Measurements from ENCODE around the gene PLEKHM3. TPM values are rescaled to one million over a fixed set of nuclear protein-coding genes. Genes with fewer than 3 reads are reported as not detected.

The PLEKHM3 gene
- total RNA-seq, 1 experiment from 2014 or later: 2.5 TPM

DNA sequence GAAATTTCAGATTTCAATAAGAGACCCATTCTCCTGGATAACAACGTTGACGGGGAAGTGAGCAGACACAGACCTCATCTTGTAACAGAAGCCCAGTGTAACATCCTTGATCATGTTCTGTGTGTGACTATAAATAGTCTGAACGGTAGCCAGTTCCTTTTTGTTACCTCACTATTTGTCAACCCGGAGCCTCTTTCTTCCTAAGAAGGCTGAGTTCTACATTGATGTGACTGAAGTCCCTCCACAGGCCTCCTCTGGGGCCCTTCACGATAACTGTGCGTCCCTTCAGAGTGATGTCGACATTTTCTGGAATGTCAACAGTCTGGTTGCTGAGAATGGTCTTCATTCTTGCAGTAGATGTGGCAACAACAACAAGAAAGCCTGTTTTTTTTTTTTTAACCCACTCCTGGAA, 6.3 kb upstream of the PLEKHM3 start:
- POLR2A ChIA-PET: no interaction called here
- no peak for ATAC-seq
- H3K4me3 ChIP-seq (ENCODE audit: low read depth in 2 of 2, low read length in 2 of 2): no peak overlapping the region
- CTCF ChIA-PET: no interaction called here
- intact Hi-C loops (cut with micrococcal nuclease; ENCODE audit: unreplicated experiment): loop anchor here (5.0 kb wide), 1 partner anchor 264 kb away; the partner anchor contains the start of gene FZD5
- TF ChIP-seq TCF7L2 (IDR thresholded peaks at IDR 0.05; ENCODE audit: low read depth, low read length) (no peak), SIN3A (IDR thresholded peaks at IDR 0.05; ENCODE audit: borderline replicate concordance, insufficient read depth, low read depth, low read length) (no peak), POLR2AphosphoS5 (IDR thresholded peaks at IDR 0.05; ENCODE audit: low read depth, low read length) (no peak)
- TF ChIP-seq, protein P1, sequence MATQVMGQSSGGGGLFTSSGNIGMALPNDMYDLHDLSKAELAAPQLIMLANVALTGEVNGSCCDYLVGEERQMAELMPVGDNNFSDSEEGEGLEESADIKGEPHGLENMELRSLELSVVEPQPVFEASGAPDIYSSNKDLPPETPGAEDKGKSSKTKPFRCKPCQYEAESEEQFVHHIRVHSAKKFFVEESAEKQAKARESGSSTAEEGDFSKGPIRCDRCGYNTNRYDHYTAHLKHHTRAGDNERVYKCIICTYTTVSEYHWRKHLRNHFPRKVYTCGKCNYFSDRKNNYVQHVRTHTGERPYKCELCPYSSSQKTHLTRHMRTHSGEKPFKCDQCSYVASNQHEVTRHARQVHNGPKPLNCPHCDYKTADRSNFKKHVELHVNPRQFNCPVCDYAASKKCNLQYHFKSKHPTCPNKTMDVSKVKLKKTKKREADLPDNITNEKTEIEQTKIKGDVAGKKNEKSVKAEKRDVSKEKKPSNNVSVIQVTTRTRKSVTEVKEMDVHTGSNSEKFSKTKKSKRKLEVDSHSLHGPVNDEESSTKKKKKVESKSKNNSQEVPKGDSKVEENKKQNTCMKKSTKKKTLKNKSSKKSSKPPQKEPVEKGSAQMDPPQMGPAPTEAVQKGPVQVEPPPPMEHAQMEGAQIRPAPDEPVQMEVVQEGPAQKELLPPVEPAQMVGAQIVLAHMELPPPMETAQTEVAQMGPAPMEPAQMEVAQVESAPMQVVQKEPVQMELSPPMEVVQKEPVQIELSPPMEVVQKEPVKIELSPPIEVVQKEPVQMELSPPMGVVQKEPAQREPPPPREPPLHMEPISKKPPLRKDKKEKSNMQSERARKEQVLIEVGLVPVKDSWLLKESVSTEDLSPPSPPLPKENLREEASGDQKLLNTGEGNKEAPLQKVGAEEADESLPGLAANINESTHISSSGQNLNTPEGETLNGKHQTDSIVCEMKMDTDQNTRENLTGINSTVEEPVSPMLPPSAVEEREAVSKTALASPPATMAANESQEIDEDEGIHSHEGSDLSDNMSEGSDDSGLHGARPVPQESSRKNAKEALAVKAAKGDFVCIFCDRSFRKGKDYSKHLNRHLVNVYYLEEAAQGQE (IDR thresholded peaks at IDR 0.05; ENCODE audit: insufficient read depth in 1 of 2, low read depth in 2 of 2, low read length in 1 of 2): no peak
- TF ChIP-seq, protein P2, sequence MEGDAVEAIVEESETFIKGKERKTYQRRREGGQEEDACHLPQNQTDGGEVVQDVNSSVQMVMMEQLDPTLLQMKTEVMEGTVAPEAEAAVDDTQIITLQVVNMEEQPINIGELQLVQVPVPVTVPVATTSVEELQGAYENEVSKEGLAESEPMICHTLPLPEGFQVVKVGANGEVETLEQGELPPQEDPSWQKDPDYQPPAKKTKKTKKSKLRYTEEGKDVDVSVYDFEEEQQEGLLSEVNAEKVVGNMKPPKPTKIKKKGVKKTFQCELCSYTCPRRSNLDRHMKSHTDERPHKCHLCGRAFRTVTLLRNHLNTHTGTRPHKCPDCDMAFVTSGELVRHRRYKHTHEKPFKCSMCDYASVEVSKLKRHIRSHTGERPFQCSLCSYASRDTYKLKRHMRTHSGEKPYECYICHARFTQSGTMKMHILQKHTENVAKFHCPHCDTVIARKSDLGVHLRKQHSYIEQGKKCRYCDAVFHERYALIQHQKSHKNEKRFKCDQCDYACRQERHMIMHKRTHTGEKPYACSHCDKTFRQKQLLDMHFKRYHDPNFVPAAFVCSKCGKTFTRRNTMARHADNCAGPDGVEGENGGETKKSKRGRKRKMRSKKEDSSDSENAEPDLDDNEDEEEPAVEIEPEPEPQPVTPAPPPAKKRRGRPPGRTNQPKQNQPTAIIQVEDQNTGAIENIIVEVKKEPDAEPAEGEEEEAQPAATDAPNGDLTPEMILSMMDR (IDR thresholded peaks at IDR 0.05): no peak
- no peaks in the 10 kb centered on the region for H3K9me3 ChIP-seq (ENCODE audit: control insufficient read depth, insufficient read depth, low read depth, low read length)
- no TSS peak for BruUV-seq (replicated peaks)
- H3K27ac ChIP-seq (ENCODE audit: low read length): no peak overlapping the region
- in situ Hi-C loops (cut with HindIII; ENCODE audit: low pct_unique_long_range_greater_than_20kb, low sequenced_read_pairs): no loop called here
- no peaks in the 10 kb centered on the region for H3K4me1 ChIP-seq (ENCODE audit: control insufficient read depth, insufficient read depth, low read length)
- no peak for DNase-seq (ENCODE audit: low read depth, low spot score)
- no peaks in the 10 kb centered on the region for H3K27me3 ChIP-seq (ENCODE audit: control insufficient read depth, insufficient read depth, low read length)
- H3K36me3 ChIP-seq (ENCODE audit: control insufficient read depth, insufficient read depth, low read length): no peaks in the 10 kb centered on the region

DNA sequence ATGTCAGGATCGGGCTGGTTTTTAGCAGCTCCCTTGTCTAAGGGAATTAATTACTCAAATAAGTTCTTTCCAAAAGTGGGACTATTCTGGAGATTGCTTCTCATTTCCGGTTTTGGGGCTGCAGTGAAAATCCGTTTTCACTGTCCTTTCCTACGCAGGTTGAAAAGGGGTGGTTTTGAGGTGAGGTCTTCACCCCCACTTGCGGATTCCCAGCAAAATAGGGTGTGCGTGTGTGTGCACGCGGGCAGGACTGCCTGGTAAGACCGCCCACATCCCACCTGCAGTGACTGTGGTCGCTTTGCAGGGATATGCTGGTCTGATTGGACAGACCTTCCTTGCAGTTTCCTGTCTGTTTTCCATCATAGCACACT, 472 bp upstream of the PLEKHM3 start:
- in situ Hi-C loops (cut with HindIII; ENCODE audit: low pct_unique_long_range_greater_than_20kb, low sequenced_read_pairs): no loop called here
- H3K27ac ChIP-seq (ENCODE audit: low read length): peak overlapping the region; percentile 90
- H3K9me3 ChIP-seq (ENCODE audit: control insufficient read depth, insufficient read depth, low read depth, low read length): no peaks in the 10 kb centered on the region
- DNase-seq (ENCODE audit: low read depth, low spot score) (no peak), ATAC-seq (peak; percentile 40)
- H3K4me1 ChIP-seq (ENCODE audit: control insufficient read depth, insufficient read depth, low read length): peaks cover 10% of the 10 kb centered on the region
- TF ChIP-seq TCF7L2 (IDR thresholded peaks at IDR 0.05; ENCODE audit: low read depth, low read length) (no peak), SIN3A (IDR thresholded peaks at IDR 0.05; ENCODE audit: borderline replicate concordance, insufficient read depth, low read depth, low read length) (no peak), POLR2AphosphoS5 (IDR thresholded peaks at IDR 0.05; ENCODE audit: low read depth, low read length) (no peak)
- TF ChIP-seq, protein P2 (IDR thresholded peaks at IDR 0.05): no peak
- TF ChIP-seq, protein P1 (IDR thresholded peaks at IDR 0.05; ENCODE audit: insufficient read depth in 1 of 2, low read depth in 2 of 2, low read length in 1 of 2): no peak
- intact Hi-C loops (cut with micrococcal nuclease; ENCODE audit: unreplicated experiment): no loop called here
- CTCF ChIA-PET: interaction anchor here (0.6 kb wide), 1 partner anchor 29 kb away, joined by 3 read pairs; no protein-coding TSS in a partner anchor
- H3K27me3 ChIP-seq (ENCODE audit: control insufficient read depth, insufficient read depth, low read length): no peaks in the 10 kb centered on the region
- POLR2A ChIA-PET: interaction anchor here (0.6 to 1.1 kb wide), 2 partner anchors 317 to 496 kb away, joined by 3 to 5 read pairs; partner anchors contain the start of gene CREB1
- no peaks in the 10 kb centered on the region for H3K36me3 ChIP-seq (ENCODE audit: control insufficient read depth, insufficient read depth, low read length)
- H3K4me3 ChIP-seq (ENCODE audit: low read depth in 2 of 2, low read length in 2 of 2): peak overlapping the region; percentile 68 to 77
- no TSS peak for BruUV-seq (replicated peaks)

All from Panc1 (cell line).